Common myeloid progenitor, CD34-positive (primary cell): ENCODE data around the gene SAMD11.
"Not testable (repeated sequence)": the region's sequence is repeated elsewhere in the genome, so short reads cannot be mapped to it uniquely, and the experiment has no call there.

ENCODE experiments used
- CTCF ChIA-PET: fragments of 350-600 bp; sonication (Branson Sonifier 250); formaldehyde crosslinking; loops from one replicate; lab custom pipeline; 2021; ENCODE audit warnings: antibody characterized with exemption; lab: Charles Lee
- POLR2A ChIA-PET: fragments of 350-600 bp; sonication (Branson Sonifier 250); formaldehyde crosslinking; loops from one replicate; lab custom pipeline; 2021; ENCODE audit warnings: antibody characterized with exemption; lab: Charles Lee
- DNase-seq, 3 donors: peaks; one replicate each; pipeline versions ENCODE4 v3.0.0 to v3.0.0-alpha.2; 2013
- H3K27ac ChIP-seq, 2 experiments: 1 replicate in 1 of 2; 2 replicates in 1 of 2; pipeline ENCODE4 v1.7.0; 2013; ENCODE audit warnings: inconsistent platforms in 2 of 2, low read length in 2 of 2, mild to moderate bottlenecking in 2 of 2, low read depth in 1 of 2, moderate library complexity in 1 of 2; ENCODE audit not compliant: severe bottlenecking in 2 of 2, insufficient read depth in 1 of 2, poor library complexity in 1 of 2
- H3K27me3 ChIP-seq, 5 experiments: replicated peaks in 2 of 5; 1 replicate in 3 of 5; 2 replicates in 2 of 5; pipeline versions ENCODE4 v1.6.1 to v1.7.0; 2013; ENCODE audit warnings: low read length in 4 of 5, mild to moderate bottlenecking in 2 of 5, moderate library complexity in 2 of 5, inconsistent platforms in 1 of 5; ENCODE audit not compliant: insufficient read depth in 5 of 5, control insufficient read depth in 4 of 5
- H3K36me3 ChIP-seq, 4 experiments: 1 replicate in 2 of 4; 2 replicates in 2 of 4; pipeline versions ENCODE4 v1.6.1 to v1.7.0; 2013; ENCODE audit warnings: low read length in 3 of 4, control low read depth in 1 of 4, mild to moderate bottlenecking in 1 of 4; ENCODE audit not compliant: control insufficient read depth in 4 of 4, insufficient read depth in 4 of 4
- H3K4me1 ChIP-seq, 4 experiments: 1 replicate in 3 of 4; 2 replicates in 1 of 4; pipeline versions ENCODE4 v1.6.1 to v1.7.1; 2013; ENCODE audit warnings: low read length in 3 of 4, mild to moderate bottlenecking in 3 of 4, control low read depth in 1 of 4, inconsistent platforms in 1 of 4, moderate library complexity in 1 of 4; ENCODE audit not compliant: control insufficient read depth in 4 of 4, insufficient read depth in 4 of 4; ENCODE audit errors: control extremely low read depth in 1 of 4
- H3K4me3 ChIP-seq, 7 experiments: 1 replicate in 4 of 7; 2 replicates in 3 of 7; pipeline versions ENCODE4 v1.5.1 to v1.7.0; 2013; ENCODE audit warnings: mild to moderate bottlenecking in 7 of 7, low read length in 6 of 7, moderate library complexity in 6 of 7, inconsistent platforms in 2 of 7, low read depth in 2 of 7, control low read depth in 1 of 7; ENCODE audit not compliant: insufficient read depth in 4 of 7, control insufficient read depth in 1 of 7; ENCODE audit errors: extremely low read depth in 1 of 7
- H3K9me3 ChIP-seq, 5 experiments: 1 replicate in 4 of 5; 2 replicates in 1 of 5; pipeline versions ENCODE4 v1.6.1 to v1.7.1; 2013; ENCODE audit warnings: low read length in 4 of 5, mild to moderate bottlenecking in 2 of 5, inconsistent platforms in 1 of 5, low read depth in 1 of 5, moderate library complexity in 1 of 5; ENCODE audit not compliant: control insufficient read depth in 4 of 5, insufficient read depth in 2 of 5; ENCODE audit errors: control extremely low read depth in 1 of 5
- WGBS: methylation state at CpG from one replicate; pipeline ENCODE4 v1.1.5; 2013; ENCODE audit not compliant: insufficient coverage; 5-methylcytosine and 5-hydroxymethylcytosine counted together

The SAMD11 gene

GRCh38 chr1:945688-946556 lies 22.2 kb downstream of the SAMD11 start:
- 97% methylated on average over 28 of the region's 29 CpGs for WGBS
- ChIA-PET POLR2A (no interaction called here), CTCF (interaction anchor here (1.0 to 1.4 kb wide), 3 partner anchors 8 to 16 kb away, joined by 4 to 5 read pairs (median 4); no protein-coding TSS in a partner anchor)
- H3K4me3 ChIP-seq, result no peak overlapping the region
- H3K4me1 ChIP-seq, result peaks cover 0 to 24% (median 19%) of the 10 kb centered on the region in 4 experiments
- no peak overlapping the region for H3K27ac ChIP-seq
- H3K27me3 ChIP-seq, result peaks cover 0 to 36% (median 6%) of the 10 kb centered on the region in 5 experiments
- peaks cover 0 to 1% (median 0%) of the 10 kb centered on the region in 5 experiments for H3K9me3 ChIP-seq
- H3K36me3 ChIP-seq, result peaks cover 7 to 66% (median 44%) of the 10 kb centered on the region in 4 experiments
- DNase-seq, result no peak

- H3K27ac ChIP-seq, POLR2A ChIA-PET, H3K4me3 ChIP-seq, DNase-seq, H3K9me3 ChIP-seq: not testable (repeated sequence)
- peaks cover 0 to 27% (median 5%) of the 10 kb centered on the region in 5 experiments for H3K27me3 ChIP-seq
- peaks cover 0 to 15% (median 10%) of the 10 kb centered on the region in 4 experiments for H3K4me1 ChIP-seq
- CTCF ChIA-PET, result interaction anchor here (1.0 to 1.4 kb wide), 2 partner anchors 9 to 10 kb away, joined by 4 to 5 read pairs; no protein-coding TSS in a partner anchor
- 98% methylated on average over 11 of the region's 13 CpGs for WGBS
- peaks cover 7 to 74% (median 51%) of the 10 kb centered on the region in 4 experiments for H3K36me3 ChIP-seq
Observed at GRCh38 chr1:946811-947210, 23.1 kb downstream of the SAMD11 start.

GRCh38 chr1:947958-948357 lies 24.2 kb downstream of the SAMD11 start:
- peaks cover 7 to 84% (median 61%) of the 10 kb centered on the region in 4 experiments for H3K36me3 ChIP-seq
- ChIA-PET POLR2A (no interaction called here), CTCF (no interaction called here)
- no peak overlapping the region for H3K27ac ChIP-seq
- peaks cover 0 to 1% (median 0%) of the 10 kb centered on the region in 5 experiments for H3K9me3 ChIP-seq
- WGBS, result 98% methylated on average over 15 of the region's 15 CpGs
- peaks cover 0 to 15% (median under 1%) of the 10 kb centered on the region in 5 experiments for H3K27me3 ChIP-seq
- no peak for DNase-seq
- no peak overlapping the region for H3K4me3 ChIP-seq
- H3K4me1 ChIP-seq, result peaks cover 0 to 5% (median 1%) of the 10 kb centered on the region in 4 experiments

- 94% methylated on average over 9 of the region's 9 CpGs for WGBS
Observed at GRCh38 chr1:950268-950667, 26.5 kb downstream of the SAMD11 start.

GRCh38 chr1:950881-951280 lies 27.2 kb downstream of the SAMD11 start:
- peaks cover 10 to 97% (median 75%) of the 10 kb centered on the region in 4 experiments for H3K36me3 ChIP-seq
- ChIA-PET POLR2A (no interaction called here), CTCF (interaction anchor here (1.1 to 1.4 kb wide), 2 partner anchors 10 to 20 kb away, joined by 3 read pairs; no protein-coding TSS in a partner anchor)
- peaks cover 0 to 1% (median 0%) of the 10 kb centered on the region in 5 experiments for H3K9me3 ChIP-seq
- H3K27ac ChIP-seq, result no peak overlapping the region
- H3K4me3 ChIP-seq, result no peak overlapping the region
- H3K4me1 ChIP-seq, result peaks cover 0 to 10% (median 0%) of the 10 kb centered on the region in 4 experiments
- H3K27me3 ChIP-seq, result no peaks in the 10 kb centered on the region
- 96% methylated on average over 16 of the region's 23 CpGs for WGBS
- DNase-seq, result no peak

More at GRCh38 chr1:950268-950667, 26.5 kb downstream of the SAMD11 start:
- no peak overlapping the region for H3K4me3 ChIP-seq
- DNase-seq, result no peak
- no peak overlapping the region for H3K27ac ChIP-seq
- H3K9me3 ChIP-seq, result peaks cover 0 to 1% (median 0%) of the 10 kb centered on the region in 5 experiments
- no peaks in the 10 kb centered on the region for H3K27me3 ChIP-seq
- ChIA-PET POLR2A (no interaction called here), CTCF (no interaction called here)
- peaks cover 0 to 4% (median 0%) of the 10 kb centered on the region in 4 experiments for H3K4me1 ChIP-seq
- peaks cover 10 to 97% (median 76%) of the 10 kb centered on the region in 4 experiments for H3K36me3 ChIP-seq

- no peak overlapping the region for H3K4me3 ChIP-seq
- 86% methylated on average over 5 of the region's 6 CpGs for WGBS
- no peak for DNase-seq
- H3K9me3 ChIP-seq, result peaks cover 0 to 1% (median 0%) of the 10 kb centered on the region in 5 experiments
- H3K36me3 ChIP-seq, result peaks cover 10 to 97% (median 75%) of the 10 kb centered on the region in 4 experiments
- ChIA-PET POLR2A (no interaction called here), CTCF (interaction anchor here (0.7 to 1.4 kb wide), 5 partner anchors 10 to 48 kb away, joined by 3 read pairs; no protein-coding TSS in a partner anchor)
- H3K4me1 ChIP-seq, result peaks cover 0 to 15% (median 0%) of the 10 kb centered on the region in 4 experiments
- H3K27ac ChIP-seq, result no peak overlapping the region
- H3K27me3 ChIP-seq, result no peaks in the 10 kb centered on the region
Observed at GRCh38 chr1:951364-951763, 27.6 kb downstream of the SAMD11 start.
